Activated naive CD8-positive, alpha-beta T cell treated with anti-CD3 and anti-CD28 coated beads, Interleukin-2, amount 50 U/mL, for 24 hours (primary cell): ENCODE results near the gene XKRX.

ENCODE experiments used
- ATAC-seq: fragments of 150-1000 bp; cut with Tn5 transposase; one replicate; pipeline ENCODE4 v1.10.0; 2021
- DNase-seq: peaks from one replicate; pipeline ENCODE4 v3.0.0; 2021
- H3K27ac Mint-ChIP-seq: one replicate; pipeline ENCODE4 v1.8.0; 2021; ENCODE audit warnings: mild to moderate bottlenecking, mixed read lengths
- H3K27me3 Mint-ChIP-seq: one replicate; pipeline ENCODE4 v1.8.0; 2021; ENCODE audit warnings: mixed read lengths
- H3K36me3 Mint-ChIP-seq: one replicate; pipeline ENCODE4 v1.8.0; 2021; ENCODE audit warnings: low read depth, mixed read lengths
- H3K4me1 Mint-ChIP-seq: one replicate; pipeline ENCODE4 v1.8.0; 2021; ENCODE audit warnings: mixed read lengths
- H3K4me3 Mint-ChIP-seq: one replicate; pipeline ENCODE4 v1.8.0; 2021; ENCODE audit warnings: mild to moderate bottlenecking, moderate library complexity, mixed read lengths
- H3K9me3 Mint-ChIP-seq: one replicate; pipeline ENCODE4 v1.8.0; 2021; ENCODE audit warnings: mixed read lengths

XKRX gene

DNA sequence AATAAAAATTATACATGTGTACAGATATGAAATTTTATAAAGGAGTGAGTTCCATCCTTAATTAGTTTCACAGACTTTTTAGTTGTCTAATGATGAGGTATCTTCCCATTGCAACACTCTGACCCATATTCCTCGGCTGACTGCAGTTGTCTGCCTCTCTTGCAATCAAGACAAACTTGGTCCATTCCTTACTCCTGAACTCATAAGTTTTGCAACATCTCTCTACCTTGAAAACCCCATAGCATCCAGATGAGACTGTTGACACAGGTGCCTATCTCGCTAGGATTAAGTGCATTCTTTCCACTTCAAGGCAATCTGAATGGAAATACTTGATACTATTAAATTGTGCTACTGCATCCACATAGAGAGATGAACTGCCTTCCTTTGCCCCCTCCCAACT lies 2.3 kb downstream of the XKRX start:
- H3K27ac Mint-ChIP-seq = no peak overlapping the region
- ATAC-seq (no peak), DNase-seq (no peak)
- H3K27me3 Mint-ChIP-seq = no peaks in the 10 kb centered on the region
- H3K9me3 Mint-ChIP-seq = peaks cover 3% of the 10 kb centered on the region
- peaks cover 35% of the 10 kb centered on the region for H3K4me1 Mint-ChIP-seq
- H3K36me3 Mint-ChIP-seq = peaks cover 4% of the 10 kb centered on the region
- H3K4me3 Mint-ChIP-seq = no peak overlapping the region

DNA sequence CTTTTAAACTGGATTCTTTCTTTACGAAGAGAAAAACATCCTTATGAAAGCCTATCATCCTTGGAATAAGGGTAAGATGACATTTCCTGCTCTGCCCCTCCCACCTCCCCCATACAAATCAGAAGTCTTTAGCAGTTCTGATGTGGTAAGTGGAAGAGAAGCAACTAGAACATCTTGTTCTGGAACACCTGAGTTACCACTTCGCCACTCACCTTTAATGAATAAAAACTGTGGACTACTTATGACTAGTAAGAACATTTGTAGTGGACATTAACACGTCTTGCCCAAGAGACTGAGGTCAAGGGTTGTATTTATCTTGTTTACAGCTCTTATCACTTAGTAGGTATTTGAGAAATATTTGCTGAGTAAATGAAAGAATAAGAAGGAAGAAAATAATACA lies 4.3 kb downstream of the XKRX start:
- ATAC-seq (no peak), DNase-seq (no peak)
- Mint-ChIP-seq H3K27me3 (no peaks in the 10 kb centered on the region), H3K36me3 (no peaks in the 10 kb centered on the region), H3K4me1 (peaks cover 26% of the 10 kb centered on the region), H3K4me3 (no peak overlapping the region), H3K27ac (peak overlapping the region; percentile 38), H3K9me3 (no peaks in the 10 kb centered on the region)

DNA sequence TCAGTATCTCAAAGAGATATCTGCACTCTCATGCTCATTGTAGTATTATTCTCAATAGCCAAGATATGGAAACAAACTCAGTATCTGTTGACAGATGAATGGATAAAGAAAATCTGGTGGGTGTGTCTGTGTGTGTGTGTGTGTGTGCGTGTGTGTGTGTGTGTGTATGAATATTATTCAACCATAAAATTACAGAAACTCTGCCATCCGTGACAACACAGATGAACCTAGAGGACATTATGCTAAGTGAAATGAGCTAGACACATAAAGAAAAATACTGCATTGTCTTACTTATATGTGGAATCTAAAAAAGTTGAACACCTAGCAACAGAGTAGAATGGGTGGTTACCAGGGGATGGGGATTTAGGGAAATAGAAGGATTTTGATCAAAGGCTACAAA lies 13.2 kb downstream of the XKRX start:
- H3K4me3 Mint-ChIP-seq = no peak overlapping the region
- no peaks in the 10 kb centered on the region for H3K27me3 Mint-ChIP-seq
- H3K4me1 Mint-ChIP-seq = no peaks in the 10 kb centered on the region
- H3K27ac Mint-ChIP-seq = no peak overlapping the region
- ATAC-seq = no peak
- DNase-seq = no peak
- H3K36me3 Mint-ChIP-seq = peaks cover 2% of the 10 kb centered on the region
- no peaks in the 10 kb centered on the region for H3K9me3 Mint-ChIP-seq

DNA sequence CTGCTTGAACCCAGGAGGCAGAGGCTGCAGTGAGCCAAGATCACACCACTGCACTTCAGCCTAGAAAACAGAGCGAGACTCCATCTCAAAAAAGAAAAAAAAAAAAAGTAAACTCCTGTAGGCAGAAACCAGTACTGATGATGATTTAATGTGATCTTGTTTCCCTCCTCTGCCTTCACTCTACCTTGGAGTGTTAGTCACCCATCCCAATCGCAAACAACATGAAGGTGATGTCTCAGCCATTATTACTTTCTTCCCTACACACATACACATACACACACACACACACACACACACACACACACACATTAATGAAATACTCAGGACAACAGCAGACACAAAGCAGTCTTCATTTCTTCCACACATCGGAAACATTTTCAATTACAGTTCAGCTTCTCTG lies 15.6 kb downstream of the XKRX start:
- Mint-ChIP-seq H3K4me3 (no peak overlapping the region), H3K27ac (no peak overlapping the region), H3K9me3 (no peaks in the 10 kb centered on the region), H3K27me3 (no peaks in the 10 kb centered on the region), H3K36me3 (peaks cover 2% of the 10 kb centered on the region), H3K4me1 (no peaks in the 10 kb centered on the region)
- DNase-seq (no peak), ATAC-seq (no peak)

- H3K9me3 Mint-ChIP-seq = no peaks in the 10 kb centered on the region
Observed at GRCh38 chrX:100911731-100912130, 17.0 kb downstream of the XKRX start.

GRCh38 chrX:100905620-100906019 lies 23.1 kb downstream of the XKRX start:
- no peak overlapping the region for H3K4me3 Mint-ChIP-seq
- H3K4me1 Mint-ChIP-seq = peaks cover 1% of the 10 kb centered on the region
- H3K27ac Mint-ChIP-seq = no peak overlapping the region
- no peaks in the 10 kb centered on the region for H3K27me3 Mint-ChIP-seq
- ATAC-seq (no peak), DNase-seq (no peak)
- no peaks in the 10 kb centered on the region for H3K9me3 Mint-ChIP-seq
- H3K36me3 Mint-ChIP-seq = no peaks in the 10 kb centered on the region

More at GRCh38 chrX:100911731-100912130, 17.0 kb downstream of the XKRX start:
- Mint-ChIP-seq H3K4me3 (no peak overlapping the region), H3K27ac (no peak overlapping the region), H3K27me3 (no peaks in the 10 kb centered on the region), H3K4me1 (no peaks in the 10 kb centered on the region), H3K36me3 (peaks cover 2% of the 10 kb centered on the region)
- ATAC-seq = no peak
- DNase-seq = no peak

GRCh38 chrX:100904433-100904832 lies 24.3 kb downstream of the XKRX start:
- Mint-ChIP-seq H3K4me1 (peaks cover 1% of the 10 kb centered on the region), H3K27me3 (no peaks in the 10 kb centered on the region), H3K27ac (no peak overlapping the region), H3K36me3 (no peaks in the 10 kb centered on the region), H3K4me3 (no peak overlapping the region), H3K9me3 (no peaks in the 10 kb centered on the region)
- ATAC-seq (no peak), DNase-seq (no peak)

GRCh38 chrX:100895365-100896075 lies 33.2 kb downstream of the XKRX start:
- DNase-seq (peak; percentile 2), ATAC-seq (peak; percentile 28)
- no peaks in the 10 kb centered on the region for H3K27me3 Mint-ChIP-seq
- H3K4me1 Mint-ChIP-seq = no peaks in the 10 kb centered on the region
- H3K36me3 Mint-ChIP-seq = no peaks in the 10 kb centered on the region
- H3K4me3 Mint-ChIP-seq = no peak overlapping the region
- H3K27ac Mint-ChIP-seq = no peak overlapping the region
- H3K9me3 Mint-ChIP-seq = no peaks in the 10 kb centered on the region

DNA sequence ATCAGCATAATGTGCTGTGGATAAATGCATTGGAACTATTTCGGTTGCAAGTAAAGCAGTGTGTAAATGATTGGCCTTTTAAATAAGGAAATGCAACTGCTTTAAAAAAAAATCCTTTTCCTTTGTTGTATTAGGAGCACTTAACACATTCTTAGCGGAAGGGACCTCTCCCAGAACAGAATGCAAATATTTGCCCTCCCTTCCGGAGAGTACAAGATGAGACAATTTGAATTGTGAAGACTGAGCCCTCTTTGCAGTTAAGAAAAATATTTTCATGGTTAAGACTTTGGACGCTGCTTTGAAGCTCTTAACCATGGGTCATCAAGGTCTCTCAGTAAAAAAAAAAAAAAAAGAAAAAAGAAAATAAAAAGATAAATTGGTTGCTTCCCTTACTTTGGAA lies 45.1 kb downstream of the XKRX start:
- Mint-ChIP-seq H3K4me3 (no peak overlapping the region), H3K27me3 (no peaks in the 10 kb centered on the region), H3K4me1 (no peaks in the 10 kb centered on the region), H3K27ac (no peak overlapping the region), H3K36me3 (no peaks in the 10 kb centered on the region), H3K9me3 (no peaks in the 10 kb centered on the region)
- DNase-seq = no peak
- ATAC-seq = no peak

DNA sequence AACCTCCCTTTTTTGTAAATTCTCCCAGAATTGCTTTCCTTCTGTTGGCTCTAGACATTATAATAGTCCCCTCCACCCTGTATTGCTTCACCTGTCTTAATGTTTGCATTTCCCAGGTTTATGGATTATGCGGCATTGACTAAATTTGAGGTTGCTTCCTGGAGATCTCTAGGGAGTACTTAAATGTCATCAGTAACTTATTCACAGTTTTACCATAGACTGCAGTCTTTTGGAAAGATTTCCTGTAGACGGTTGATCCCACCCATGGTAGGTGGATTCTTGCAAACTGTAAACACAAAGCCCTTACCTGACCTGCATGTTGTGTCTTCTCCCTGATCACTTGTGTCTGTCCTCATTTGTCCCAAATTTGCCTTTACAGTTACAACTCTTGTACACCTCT lies 48.3 kb downstream of the XKRX start:
- Mint-ChIP-seq H3K9me3 (no peaks in the 10 kb centered on the region), H3K4me3 (no peak overlapping the region), H3K36me3 (no peaks in the 10 kb centered on the region), H3K27me3 (peaks cover 2% of the 10 kb centered on the region), H3K27ac (no peak overlapping the region), H3K4me1 (no peaks in the 10 kb centered on the region)
- DNase-seq (no peak), ATAC-seq (no peak)

DNA sequence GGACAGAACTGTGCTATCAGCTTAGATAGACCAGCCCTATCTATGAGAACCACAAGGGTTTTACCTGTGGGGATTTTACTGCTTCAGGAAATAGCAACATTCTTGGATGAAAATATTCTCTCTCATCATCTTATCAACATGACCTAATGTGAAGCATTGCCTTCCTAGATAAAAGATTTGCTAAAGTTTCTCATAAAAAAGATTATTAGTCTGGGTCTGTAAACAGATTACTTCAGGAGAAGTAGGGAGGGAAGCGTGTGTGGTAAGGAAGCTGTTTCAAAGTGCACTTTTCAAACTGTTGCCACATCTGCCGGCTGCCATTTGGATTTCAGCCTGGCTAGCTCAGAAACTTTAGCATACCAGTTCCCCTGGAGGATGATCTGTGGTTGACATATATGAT lies 54.4 kb downstream of the XKRX start, which contains the start of gene NOX1:
TSS of gene NOX1 (minus strand) at position 35 of the 400 bp plus-strand sequence. CDS start 220 bp downstream, outside the sequence.
- H3K36me3 Mint-ChIP-seq = no peaks in the 10 kb centered on the region
- no peak for DNase-seq
- no peaks in the 10 kb centered on the region for H3K4me1 Mint-ChIP-seq
- no peaks in the 10 kb centered on the region for H3K9me3 Mint-ChIP-seq
- ATAC-seq = no peak
- H3K27ac Mint-ChIP-seq = no peak within 1 kb of the TSS
- H3K27me3 Mint-ChIP-seq = peaks cover 2% of the 10 kb centered on the region
- no peak within 1 kb of the TSS for H3K4me3 Mint-ChIP-seq

DNA sequence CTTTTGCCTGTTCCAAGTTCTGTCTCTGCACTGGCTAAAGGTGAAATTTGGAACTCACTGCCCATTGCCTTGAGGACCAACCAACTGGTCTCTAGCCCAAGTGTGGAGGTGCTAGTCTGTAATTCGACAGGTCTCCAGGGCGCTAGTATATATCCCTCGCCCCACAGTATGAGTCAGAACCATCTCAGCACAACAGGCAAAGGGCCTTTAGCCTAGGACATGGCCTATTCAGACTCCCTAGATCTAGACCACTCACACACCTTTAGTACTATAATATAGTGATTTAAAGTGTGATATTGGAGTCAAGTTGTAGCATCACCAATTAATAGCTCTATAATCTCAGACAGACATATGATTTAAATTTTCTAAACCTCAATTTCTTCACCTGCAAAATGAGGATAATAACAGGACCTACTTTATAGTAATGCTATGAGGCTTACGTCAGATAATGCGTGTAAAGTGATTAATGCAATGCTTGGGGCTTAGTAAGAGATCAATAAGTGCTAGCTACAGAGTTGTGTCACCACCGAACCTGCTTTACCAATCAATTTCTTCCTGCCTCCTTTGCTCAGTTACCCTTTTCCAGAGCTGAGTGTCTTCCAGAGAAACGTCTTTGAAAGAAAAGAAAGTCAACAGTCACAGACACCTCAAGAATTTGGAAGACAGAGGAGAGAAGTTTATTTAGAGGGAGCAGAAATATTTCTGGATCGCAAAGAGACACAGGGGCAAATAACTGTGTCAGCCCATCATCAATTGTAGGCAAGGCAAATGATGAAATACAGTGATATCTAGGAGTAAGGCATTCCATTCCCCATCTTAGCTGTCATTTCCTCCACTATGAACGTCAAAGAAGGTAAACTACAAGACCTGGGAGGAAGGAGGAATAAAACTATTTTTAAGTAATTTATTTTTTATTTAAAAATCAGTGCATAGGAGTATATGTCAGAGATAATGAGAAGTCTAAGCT lies 56.8 kb downstream of the XKRX start:
- ATAC-seq = no peak
- H3K4me3 Mint-ChIP-seq = no peak overlapping the region

GRCh38 chrX:100870527-100870926 lies 58.2 kb downstream of the XKRX start:
- H3K4me1 Mint-ChIP-seq = no peaks in the 10 kb centered on the region

More for the DNA sequence above, 56.8 kb downstream of the XKRX start:
- H3K27ac Mint-ChIP-seq = no peak overlapping the region
- no peaks in the 10 kb centered on the region for H3K27me3 Mint-ChIP-seq
- H3K4me1 Mint-ChIP-seq = no peaks in the 10 kb centered on the region
- no peak for DNase-seq
- H3K9me3 Mint-ChIP-seq = no peaks in the 10 kb centered on the region
- H3K36me3 Mint-ChIP-seq = no peaks in the 10 kb centered on the region

DNA sequence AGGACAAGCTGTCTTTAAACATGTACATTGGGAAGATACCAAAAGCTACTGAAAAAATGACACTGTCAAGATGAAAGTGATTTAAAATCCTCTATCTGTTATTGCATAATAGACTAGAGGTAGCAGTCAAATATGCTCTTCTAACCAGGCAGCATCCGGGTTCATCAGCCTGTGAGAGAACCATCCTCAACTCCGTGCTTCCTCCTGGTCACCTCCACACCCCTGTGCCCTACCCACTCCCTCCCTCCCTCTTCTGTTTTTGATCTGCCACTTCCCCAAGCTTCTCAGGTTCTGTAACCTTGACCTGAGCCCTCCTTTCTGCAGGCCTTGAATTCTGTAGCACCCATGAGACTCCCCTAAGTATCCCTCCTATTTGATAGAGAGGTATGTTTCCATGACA lies 60.4 kb downstream of the XKRX start:
- H3K36me3 Mint-ChIP-seq = no peaks in the 10 kb centered on the region
- H3K27me3 Mint-ChIP-seq = no peaks in the 10 kb centered on the region
- DNase-seq (no peak), ATAC-seq (no peak)
- H3K27ac Mint-ChIP-seq = no peak overlapping the region
- no peaks in the 10 kb centered on the region for H3K9me3 Mint-ChIP-seq
- H3K4me1 Mint-ChIP-seq = no peaks in the 10 kb centered on the region
- no peak overlapping the region for H3K4me3 Mint-ChIP-seq

More at GRCh38 chrX:100870527-100870926, 58.2 kb downstream of the XKRX start:
- no peaks in the 10 kb centered on the region for H3K27me3 Mint-ChIP-seq
- ATAC-seq (no peak), DNase-seq (no peak)
- H3K9me3 Mint-ChIP-seq = no peaks in the 10 kb centered on the region
- H3K27ac Mint-ChIP-seq = no peak overlapping the region
- no peak overlapping the region for H3K4me3 Mint-ChIP-seq
- H3K36me3 Mint-ChIP-seq = no peaks in the 10 kb centered on the region
